Chondrocyte (in vitro differentiated cells): ENCODE measurements around the gene SEC14L2. TPM values are rescaled to one million over a fixed set of nuclear protein-coding genes. Genes with fewer than 3 reads are reported as not detected.

Experiments
- DNase-seq: peaks from one replicate; pipeline ENCODE4 v3.0.0; 2021; ENCODE audit warnings: mixed read lengths, low spot score
- H3K27ac Mint-ChIP-seq: one replicate; pipeline ENCODE4 v1.8.0; 2021; ENCODE audit warnings: mild to moderate bottlenecking, moderate library complexity, mixed read lengths; ENCODE audit not compliant: unreplicated experiment
- H3K27me3 Mint-ChIP-seq: 2 replicates; pipeline ENCODE4 v1.8.0; 2021; ENCODE audit warnings: low read depth, mixed read lengths
- H3K36me3 Mint-ChIP-seq: 2 replicates; pipeline ENCODE4 v1.8.0; 2021; ENCODE audit warnings: low read depth, mixed read lengths
- H3K4me1 Mint-ChIP-seq: 2 replicates; pipeline ENCODE4 v1.8.0; 2021; ENCODE audit warnings: low read depth, mild to moderate bottlenecking, mixed read lengths
- H3K4me3 Mint-ChIP-seq: one replicate; pipeline ENCODE4 v1.8.0; 2021; ENCODE audit warnings: mild to moderate bottlenecking, moderate library complexity, mixed read lengths; ENCODE audit not compliant: unreplicated experiment
- H3K9me3 Mint-ChIP-seq: 2 replicates; pipeline ENCODE4 v1.8.0; 2021; ENCODE audit warnings: low read depth, mixed read lengths
- total RNA-seq: library from RNA; stranded (reverse); gene quantifications from 3 replicates; pipeline ENCODE4 v1.2.1, GENCODE V29; 2021
- TF ChIP-seq, protein P1 (sequence below): fragments of 200-600 bp; sonication (generic); IDR thresholded peaks from 2 replicates; pipeline ENCODE4 v1.5.0; 2021; ENCODE audit warnings: antibody characterized with exemption, mild to moderate bottlenecking, moderate library complexity

SEC14L2 gene
- total RNA-seq, 1 donor from 2014 or later = 15.5 TPM

DNA sequence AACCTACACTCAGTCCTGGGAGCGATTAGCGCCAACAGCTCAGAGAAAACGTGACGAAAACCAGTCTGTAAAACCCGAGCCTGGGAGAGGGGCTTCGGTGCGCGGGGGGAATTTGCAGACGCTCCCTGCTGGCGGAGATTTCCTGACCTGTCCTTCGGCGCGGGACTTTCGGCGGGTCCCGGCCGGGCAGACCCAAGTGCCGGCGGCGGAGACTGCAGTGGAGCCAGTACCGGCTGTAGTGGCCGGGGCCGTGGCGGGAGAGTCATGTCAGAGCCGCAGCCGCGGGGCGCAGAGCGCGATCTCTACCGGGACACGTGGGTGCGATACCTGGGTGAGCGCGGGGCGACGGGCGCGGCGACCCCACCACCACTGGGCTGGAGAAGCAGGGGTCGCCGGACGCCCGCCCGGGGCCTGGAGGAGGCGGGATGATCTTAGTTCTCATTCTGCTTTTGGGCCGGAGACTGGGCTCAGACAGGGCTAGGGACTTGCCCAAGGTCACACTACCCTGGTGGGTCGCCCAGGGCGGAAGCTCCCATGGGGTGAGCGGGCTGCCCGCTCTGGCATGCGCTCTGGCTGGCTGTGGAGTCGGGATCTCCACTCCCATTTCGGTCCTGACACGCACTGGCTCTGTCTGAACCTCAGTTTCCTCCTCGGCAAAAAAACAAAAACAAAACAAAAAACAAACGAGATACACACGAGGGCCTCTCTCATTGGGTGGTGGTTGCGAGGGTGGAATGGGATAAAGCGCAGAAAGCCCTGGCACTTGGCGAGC lies 29.0 kb downstream of the SEC14L2 start, which contains the start of gene MTFP1:
TSS of gene MTFP1 (plus strand) at position 153 of the 772 bp plus-strand sequence. CDS start at position 265, 112 bp downstream.
- peaks cover 3% of the 10 kb centered on the region for H3K36me3 Mint-ChIP-seq
- DNase-seq = peak; percentile 94
- no peaks in the 10 kb centered on the region for H3K9me3 Mint-ChIP-seq
- peaks cover 51% of the 10 kb centered on the region for H3K4me1 Mint-ChIP-seq
- TF ChIP-seq, protein P1, sequence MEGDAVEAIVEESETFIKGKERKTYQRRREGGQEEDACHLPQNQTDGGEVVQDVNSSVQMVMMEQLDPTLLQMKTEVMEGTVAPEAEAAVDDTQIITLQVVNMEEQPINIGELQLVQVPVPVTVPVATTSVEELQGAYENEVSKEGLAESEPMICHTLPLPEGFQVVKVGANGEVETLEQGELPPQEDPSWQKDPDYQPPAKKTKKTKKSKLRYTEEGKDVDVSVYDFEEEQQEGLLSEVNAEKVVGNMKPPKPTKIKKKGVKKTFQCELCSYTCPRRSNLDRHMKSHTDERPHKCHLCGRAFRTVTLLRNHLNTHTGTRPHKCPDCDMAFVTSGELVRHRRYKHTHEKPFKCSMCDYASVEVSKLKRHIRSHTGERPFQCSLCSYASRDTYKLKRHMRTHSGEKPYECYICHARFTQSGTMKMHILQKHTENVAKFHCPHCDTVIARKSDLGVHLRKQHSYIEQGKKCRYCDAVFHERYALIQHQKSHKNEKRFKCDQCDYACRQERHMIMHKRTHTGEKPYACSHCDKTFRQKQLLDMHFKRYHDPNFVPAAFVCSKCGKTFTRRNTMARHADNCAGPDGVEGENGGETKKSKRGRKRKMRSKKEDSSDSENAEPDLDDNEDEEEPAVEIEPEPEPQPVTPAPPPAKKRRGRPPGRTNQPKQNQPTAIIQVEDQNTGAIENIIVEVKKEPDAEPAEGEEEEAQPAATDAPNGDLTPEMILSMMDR = no peak
- peak within 1 kb of the TSS; percentile 99 for H3K27ac Mint-ChIP-seq
- no peaks in the 10 kb centered on the region for H3K27me3 Mint-ChIP-seq
- peak within 1 kb of the TSS; percentile 86 for H3K4me3 Mint-ChIP-seq

DNA sequence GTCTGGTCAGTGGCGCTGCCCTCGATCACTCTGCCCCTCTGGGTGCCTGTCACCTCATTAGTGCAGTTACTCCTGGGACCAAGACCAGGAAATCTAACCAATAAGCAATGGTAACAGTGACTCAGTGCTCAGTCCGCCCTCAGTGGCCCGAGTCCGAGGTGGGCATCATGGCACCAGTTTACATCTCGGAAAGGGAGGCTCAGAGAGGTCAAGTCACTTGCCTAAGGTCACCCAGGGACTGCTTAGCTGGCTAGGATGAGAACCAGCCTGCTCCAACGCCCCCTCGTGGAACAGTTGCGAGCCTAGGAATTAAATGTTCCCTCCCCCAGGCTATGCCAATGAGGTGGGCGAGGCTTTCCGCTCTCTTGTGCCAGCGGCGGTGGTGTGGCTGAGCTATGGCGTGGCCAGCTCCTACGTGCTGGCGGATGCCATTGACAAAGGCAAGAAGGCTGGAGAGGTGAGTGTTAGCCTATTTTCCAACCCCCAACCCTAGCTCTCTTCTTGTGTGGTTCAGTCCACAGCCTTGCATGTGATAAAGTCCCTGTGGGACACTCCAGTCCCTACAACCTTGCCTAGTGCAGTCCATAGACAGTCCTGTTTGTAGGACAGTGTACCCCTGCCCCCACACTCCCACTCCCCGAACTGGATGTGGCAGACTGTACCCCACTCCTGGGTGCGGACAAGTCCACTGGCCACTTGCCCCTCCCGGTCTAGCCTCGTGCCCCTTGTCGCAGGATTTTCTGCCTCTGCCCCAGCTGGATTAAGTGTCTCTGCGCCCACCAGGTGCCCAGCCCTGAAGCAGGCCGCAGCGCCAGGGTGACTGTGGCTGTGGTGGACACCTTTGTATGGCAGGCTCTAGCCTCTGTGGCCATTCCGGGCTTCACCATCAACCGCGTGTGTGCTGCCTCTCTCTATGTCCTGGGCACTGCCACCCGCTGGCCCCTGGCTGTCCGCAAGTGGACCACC lies 29.9 kb downstream of the SEC14L2 start:
- Mint-ChIP-seq H3K27me3 (no peaks in the 10 kb centered on the region), H3K4me1 (peaks cover 42% of the 10 kb centered on the region), H3K4me3 (peak overlapping the region; percentile 86), H3K9me3 (no peaks in the 10 kb centered on the region), H3K27ac (peak overlapping the region; percentile 91), H3K36me3 (peaks cover 3% of the 10 kb centered on the region)
- no peak for DNase-seq
- TF ChIP-seq, protein P1 = peak; percentile 86

DNA sequence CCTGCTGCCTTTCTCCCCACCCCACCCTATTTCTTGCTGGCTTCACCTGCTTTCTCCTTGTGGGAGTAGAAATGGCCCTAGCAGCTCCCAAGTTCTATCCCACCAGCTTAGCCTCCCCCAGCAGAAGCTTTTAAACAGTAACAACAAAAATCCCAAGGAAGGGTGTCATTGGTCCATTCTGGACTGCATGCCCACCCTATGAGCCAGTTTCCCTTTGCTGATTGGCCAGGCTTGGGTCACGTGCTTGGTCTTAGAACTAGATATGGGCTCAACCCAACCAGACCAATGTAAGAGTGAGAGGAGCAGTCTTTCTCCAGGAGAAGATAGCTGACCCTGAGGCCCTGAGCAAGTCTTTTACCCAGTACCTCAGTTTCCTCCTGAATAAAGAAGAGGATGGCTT lies 31.1 kb downstream of the SEC14L2 start:
- TF ChIP-seq, protein P1 = no peak
- DNase-seq = no peak
- Mint-ChIP-seq H3K36me3 (peaks cover 1% of the 10 kb centered on the region), H3K27me3 (no peaks in the 10 kb centered on the region), H3K4me3 (no peak overlapping the region), H3K9me3 (no peaks in the 10 kb centered on the region), H3K27ac (no peak overlapping the region), H3K4me1 (peaks cover 30% of the 10 kb centered on the region)

DNA sequence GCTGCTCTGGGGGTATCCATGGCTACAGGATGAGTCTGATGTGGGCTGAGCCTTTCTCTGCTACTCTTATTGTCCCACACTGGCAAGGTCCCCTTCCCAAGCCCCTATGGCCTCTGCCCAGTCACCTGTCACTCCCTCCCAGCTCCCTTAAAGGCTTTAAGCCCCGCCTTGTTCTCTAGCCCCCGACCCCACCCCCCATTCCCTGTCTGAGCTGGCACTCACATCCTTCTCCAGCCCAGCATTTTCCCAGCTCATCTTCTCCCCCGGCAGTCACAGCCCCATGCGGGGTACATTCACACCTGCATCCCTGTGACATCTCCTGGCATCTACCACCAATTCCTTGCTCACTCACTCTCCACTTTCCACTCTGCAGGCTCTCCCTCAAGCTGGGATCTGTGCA lies 33.1 kb downstream of the SEC14L2 start:
- TF ChIP-seq, protein P1 = no peak
- Mint-ChIP-seq H3K4me1 (peaks cover 22% of the 10 kb centered on the region), H3K4me3 (no peak overlapping the region), H3K27me3 (no peaks in the 10 kb centered on the region), H3K9me3 (no peaks in the 10 kb centered on the region), H3K36me3 (peaks cover 1% of the 10 kb centered on the region), H3K27ac (no peak overlapping the region)
- DNase-seq = no peak

DNA sequence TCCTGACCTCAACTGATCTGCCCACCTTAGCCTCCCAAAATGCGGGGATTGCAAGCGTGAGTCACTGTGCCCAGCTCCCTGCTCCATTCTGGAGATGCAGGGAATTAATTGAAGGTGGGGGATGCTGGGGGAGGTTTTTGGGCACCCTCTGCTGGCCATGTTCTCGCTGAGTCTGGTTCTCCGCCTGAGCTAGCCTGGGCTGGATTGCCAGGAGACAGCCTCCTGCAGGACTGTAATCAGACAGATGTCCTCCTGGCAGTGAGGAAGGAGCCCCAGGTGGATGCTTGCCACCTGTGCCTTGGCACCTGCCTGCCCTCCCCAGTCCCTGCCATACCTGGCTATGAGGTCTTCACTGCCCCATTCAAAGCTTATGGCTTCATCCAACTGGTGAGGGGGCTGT lies 34.1 kb downstream of the SEC14L2 start:
- Mint-ChIP-seq H3K9me3 (no peaks in the 10 kb centered on the region), H3K27ac (no peak overlapping the region), H3K4me3 (no peak overlapping the region), H3K36me3 (peaks cover 1% of the 10 kb centered on the region), H3K4me1 (peaks cover 15% of the 10 kb centered on the region), H3K27me3 (no peaks in the 10 kb centered on the region)
- TF ChIP-seq, protein P1 = no peak
- peak; percentile 73 for DNase-seq
